HepG2 (cell line): ENCODE measurements around the gene UPK1A. TPM values are rescaled to one million over a fixed set of nuclear protein-coding genes. Genes with fewer than 3 reads are reported as not detected.

ENCODE experiments used
- ATAC-seq: fragments of 200-7000 bp; cut with Tn5 transposase; 3 replicates; pipeline ENCODE4 v1.9.1; 2020; ENCODE audit warnings: mild to moderate bottlenecking, moderate library complexity
- BruUV-seq: library from RNA; stranded (reverse); fragments of 400-500 nt; replicated peaks from 2 replicates; lab custom pipeline; 2021; lab: Mats Ljungman, UMichigan
- CTCF ChIA-PET: fragments of 300-600 bp; formaldehyde crosslinking; extraction: SDS; loops from one replicate; lab custom pipeline; 2021; ENCODE audit warnings: low total read pairs, inconsistent platforms, low intra/inter-chr PET ratio; lab: Yijun Ruan, JAX
- POLR2A ChIA-PET: fragments of 350-600 bp; sonication (Branson Sonifier 250); formaldehyde crosslinking; loops from one replicate; lab custom pipeline; 2020; ENCODE audit warnings: antibody characterized with exemption, inconsistent platforms; lab: Yijun Ruan, JAX
- DNase-seq: peaks from one replicate; pipeline ENCODE4 v3.0.0-alpha.2; 2015; ENCODE audit warnings: low spot score
- FAIRE-seq: peaks from 3 replicates; lab custom pipeline; 2011; peaks lifted over from hg19 to GRCh38; lab: Jason Lieb, UNC
- H2AFZ ChIP-seq: one replicate; pipeline ENCODE4 v1.6.1; 2011; ENCODE audit warnings: low read length, inconsistent platforms
- H3K27ac ChIP-seq: fragments of 300-600 bp; 3 replicates; pipeline ENCODE4 v1.8.0; 2011; ENCODE audit warnings: mixed run types, mild to moderate bottlenecking, mixed read lengths, low read length, inconsistent platforms; ENCODE audit not compliant: insufficient read depth; ENCODE audit errors: extremely low read length
- H3K27me3 ChIP-seq, 2 experiments: fragments of 200-600 bp in 1 of 2; 2 replicates in 1 of 2; 3 replicates in 1 of 2; pipeline versions ENCODE4 v1.6.0 to v1.8.0; 2011; ENCODE audit warnings: low read length in 2 of 2, mild to moderate bottlenecking in 2 of 2, moderate library complexity in 2 of 2, inconsistent platforms in 1 of 2; ENCODE audit not compliant: insufficient read depth in 2 of 2, control insufficient read depth in 1 of 2
- H3K36me3 ChIP-seq, 2 experiments: fragments of 200-600 bp in 1 of 2; replicated peaks in 1 of 2; 2 replicates in 1 of 2; 3 replicates in 1 of 2; pipeline versions ENCODE4 v1.5.1 to v1.8.0; 2011; ENCODE audit warnings: low read length in 2 of 2, inconsistent platforms in 1 of 2; ENCODE audit not compliant: insufficient read depth in 2 of 2, control insufficient read depth in 1 of 2
- H3K4me1 ChIP-seq: 2 replicates; pipeline ENCODE4 v1.5.1; 2012; ENCODE audit warnings: low read length, inconsistent platforms; ENCODE audit not compliant: insufficient read depth
- H3K4me2 ChIP-seq: 2 replicates; pipeline ENCODE4 v1.6.0; 2011; ENCODE audit warnings: low read depth, low read length, inconsistent platforms
- H3K4me3 ChIP-seq, 3 experiments: fragments of 200-600 bp in 1 of 3; sonication (generic), shearing (Covaris generic) in 1 of 3; replicated peaks in 1 of 3; 2 replicates each; pipeline ENCODE4 v1.5.1; 2011 to 2016; ENCODE audit warnings: low read length in 3 of 3, inconsistent platforms in 2 of 3, low read depth in 2 of 3, mild to moderate bottlenecking in 2 of 3, control low read depth in 1 of 3, mixed read lengths in 1 of 3; ENCODE audit not compliant: insufficient read depth in 1 of 3
- H3K79me2 ChIP-seq: one replicate; pipeline ENCODE4 v1.6.1; 2011; ENCODE audit warnings: low read length, inconsistent platforms; ENCODE audit not compliant: insufficient read depth
- H3K9ac ChIP-seq: 2 replicates; pipeline ENCODE4 v1.6.0; 2011; ENCODE audit warnings: mild to moderate bottlenecking, low read depth, low read length, inconsistent platforms; ENCODE audit not compliant: insufficient read depth
- H3K9me3 ChIP-seq: 2 replicates; pipeline ENCODE4 v1.5.1; 2012; ENCODE audit warnings: mild to moderate bottlenecking, low read length
- H4K20me1 ChIP-seq: 2 replicates; pipeline ENCODE4 v1.6.0; 2011; ENCODE audit warnings: inconsistent platforms, mild to moderate bottlenecking, low read length, moderate library complexity; ENCODE audit not compliant: insufficient read depth
- CEBPB ChIP-seq: IDR thresholded peaks from 2 replicates; pipeline ENCODE4 v1.6.1; 2011; ENCODE audit warnings: low read depth, low read length, improper control_type of control experiment, borderline replicate concordance
- DDIT3 ChIP-seq: sonication (generic); formaldehyde crosslinking; IDR thresholded peaks from 2 replicates; pipeline ENCODE4 v1.4.0; 2020; ENCODE audit warnings: mild to moderate bottlenecking, missing genetic modification reagents
- HNF4G ChIP-seq, 2 experiments: sonication (generic) in 1 of 2; formaldehyde crosslinking in 1 of 2; IDR thresholded peaks; 2 replicates each; pipeline versions ENCODE4 v1.4.0 to v1.6.1; 2011 to 2020; ENCODE audit warnings: borderline replicate concordance in 2 of 2, low read depth in 2 of 2, mild to moderate bottlenecking in 2 of 2, low read length in 1 of 2, missing genetic modification reagents in 1 of 2, moderate library complexity in 1 of 2
- JUN ChIP-seq: sonication (generic); formaldehyde crosslinking; IDR thresholded peaks from 2 replicates; pipeline ENCODE4 v1.4.0; 2020; ENCODE audit warnings: mild to moderate bottlenecking, missing genetic modification reagents
- RFX1 ChIP-seq: fragments of 450-650 bp; IDR thresholded peaks from 2 replicates; pipeline ENCODE4 v1.6.1; 2017
- RXRB ChIP-seq: IDR thresholded peaks from 2 replicates; pipeline ENCODE4 v1.6.1; 2016; ENCODE audit warnings: borderline replicate concordance, missing genetic modification reagents, missing compliant biosample characterization
- ZFX ChIP-seq: sonication (generic); formaldehyde crosslinking; IDR thresholded peaks from 2 replicates; pipeline ENCODE4 v1.4.0; 2020; ENCODE audit warnings: mild to moderate bottlenecking, low read depth, missing genetic modification reagents, moderate library complexity
- ZNF251 ChIP-seq: sonication (generic); formaldehyde crosslinking; IDR thresholded peaks from 2 replicates; pipeline ENCODE4 v1.9.0; 2021; ENCODE audit warnings: mild to moderate bottlenecking, missing genetic modification reagents
- ZNF263 ChIP-seq: sonication (generic); formaldehyde crosslinking; IDR thresholded peaks from 2 replicates; pipeline ENCODE4 v1.4.0; 2020; ENCODE audit warnings: missing genetic modification reagents
- ZNF629 ChIP-seq: sonication (generic); formaldehyde crosslinking; conservative IDR thresholded peaks from 2 replicates; pipeline ENCODE4 v1.5.0; 2020; ENCODE audit warnings: missing genetic modification reagents
- WGBS: methylation state at CpG from one replicate; pipeline ENCODE4 v1.1.6; 2017; ENCODE audit warnings: low lambda C conversion rate; 5-methylcytosine and 5-hydroxymethylcytosine counted together
- in situ Hi-C: cut with HindIII; loops from 2 replicates; pipeline ENCODE4 v1.10.0; 2017; ENCODE audit warnings: low pct_unique_long_range_greater_than_20kb; ENCODE audit not compliant: extremely low pct_ligation_motif_present
- intact Hi-C: fragments of 100-400 bp; cut with micrococcal nuclease; formaldehyde crosslinking; loops from one replicate; pipeline ENCODE4 v1.10.0; 2022; ENCODE audit not compliant: unreplicated experiment
- polyA plus RNA-seq, 8 experiments: library from polyadenylated mRNA; depleted of rRNA in 3 of 8; stranded (reverse) in 7 of 8; unstranded in 1 of 8; fragments of >200 nt; fragmentation: Illumina TruSeq in 4 of 8; extraction: Trizol in 4 of 8; gene quantifications; 2 replicates each; pipeline versions ENCODE4 v1.2.1 to v1.2.3, GENCODE V29; 2011 to 2016; ENCODE audit warnings: low read depth in 4 of 8, missing spikeins in 1 of 8, mixed read lengths in 1 of 8; ENCODE audit not compliant: insufficient read depth in 1 of 8
- total RNA-seq, 5 experiments: library from RNA; depleted of rRNA; stranded (reverse); fragments of >200 nt; fragmentation: Illumina TruSeq; extraction: Trizol; gene quantifications; 2 replicates each; pipeline ENCODE4 v1.2.3, GENCODE V29; 2016; ENCODE audit warnings: low read depth in 1 of 5
- TF ChIP-seq, protein P1 (sequence below): sonication (generic); formaldehyde crosslinking; IDR thresholded peaks from 2 replicates; pipeline ENCODE4 v1.4.0; 2020; ENCODE audit warnings: missing genetic modification reagents, borderline replicate concordance

Gene UPK1A
- total and polyA plus RNA-seq, 2 of the 13 experiments (the other 11 are each of a cell fraction or from before 2014, with no cell fraction given) = 2.9 TPM; not detected in 1

GRCh38 chr19:35715981-35716800 is 49.9 kb downstream of the UPK1A start:
- peaks cover 8% of the 10 kb centered on the region for H4K20me1 ChIP-seq
- WGBS = 2% methylated on average over 40 of the region's 52 CpGs
- no peaks in the 10 kb centered on the region for H3K27me3 ChIP-seq
- peak overlapping the region; percentile 69 to 91 (median 81) for H3K4me3 ChIP-seq
- H3K9me3 ChIP-seq = no peaks in the 10 kb centered on the region
- CTCF ChIA-PET = interaction anchor here (1.4 to 7.0 kb wide), 5 partner anchors 14 to 216 kb away, joined by 3 to 201 read pairs (median 8); no protein-coding TSS in a partner anchor
- peak overlapping the region; percentile 81 for H3K9ac ChIP-seq
- peak overlapping the region; percentile 12 for H2AFZ ChIP-seq
- ATAC-seq = peak; percentile 55
- no peak for FAIRE-seq
- peaks cover 21% of the 10 kb centered on the region for H3K79me2 ChIP-seq
- in situ Hi-C loops = loop anchor here (5.0 kb wide), 1 partner anchor 169 kb away; the partner anchor contains the start of gene TMEM147
- peak overlapping the region; percentile 78 for H3K27ac ChIP-seq
- H3K4me1 ChIP-seq = peaks cover 34% of the 10 kb centered on the region
- intact Hi-C loops = loop anchor here (1.0 kb wide), 1 partner anchor 22 kb away; no protein-coding TSS in a partner anchor
- peaks cover 2 to 7% of the 10 kb centered on the region in 2 experiments; a peak in 3 of 5 replicates for H3K36me3 ChIP-seq
- BruUV-seq = no TSS peak
- peak; percentile 32 for DNase-seq
- POLR2A ChIA-PET = interaction anchor here (5.0 kb wide), 1 partner anchor 13 kb away, joined by 23 read pairs; no protein-coding TSS in a partner anchor
- peak overlapping the region; percentile 96 for H3K4me2 ChIP-seq
- no peak for TF ChIP-seq RFX1
- no peak; the same call in 1 of the 2 replicates for TF ChIP-seq ZFX (CRISPR knock-in tag)
- TF ChIP-seq ZNF629 (CRISPR knock-in tag) = no peak
- no peak for TF ChIP-seq CEBPB
- no peak for TF ChIP-seq JUN (CRISPR knock-in tag)
- TF ChIP-seq HNF4G (IDR thresholded peaks at IDR 0.05; ENCODE audit: borderline replicate concordance, low read depth, low read length) = no peak
- TF ChIP-seq HNF4G (CRISPR knock-in tag; IDR thresholded peaks at IDR 0.05; ENCODE audit: borderline replicate concordance, low read depth) = 0 out of 2 replicates have a peak, but pooled peaks have one; percentile 54
- no peak for TF ChIP-seq RXRB (CRISPR knock-in tag)
- TF ChIP-seq, protein P1, sequence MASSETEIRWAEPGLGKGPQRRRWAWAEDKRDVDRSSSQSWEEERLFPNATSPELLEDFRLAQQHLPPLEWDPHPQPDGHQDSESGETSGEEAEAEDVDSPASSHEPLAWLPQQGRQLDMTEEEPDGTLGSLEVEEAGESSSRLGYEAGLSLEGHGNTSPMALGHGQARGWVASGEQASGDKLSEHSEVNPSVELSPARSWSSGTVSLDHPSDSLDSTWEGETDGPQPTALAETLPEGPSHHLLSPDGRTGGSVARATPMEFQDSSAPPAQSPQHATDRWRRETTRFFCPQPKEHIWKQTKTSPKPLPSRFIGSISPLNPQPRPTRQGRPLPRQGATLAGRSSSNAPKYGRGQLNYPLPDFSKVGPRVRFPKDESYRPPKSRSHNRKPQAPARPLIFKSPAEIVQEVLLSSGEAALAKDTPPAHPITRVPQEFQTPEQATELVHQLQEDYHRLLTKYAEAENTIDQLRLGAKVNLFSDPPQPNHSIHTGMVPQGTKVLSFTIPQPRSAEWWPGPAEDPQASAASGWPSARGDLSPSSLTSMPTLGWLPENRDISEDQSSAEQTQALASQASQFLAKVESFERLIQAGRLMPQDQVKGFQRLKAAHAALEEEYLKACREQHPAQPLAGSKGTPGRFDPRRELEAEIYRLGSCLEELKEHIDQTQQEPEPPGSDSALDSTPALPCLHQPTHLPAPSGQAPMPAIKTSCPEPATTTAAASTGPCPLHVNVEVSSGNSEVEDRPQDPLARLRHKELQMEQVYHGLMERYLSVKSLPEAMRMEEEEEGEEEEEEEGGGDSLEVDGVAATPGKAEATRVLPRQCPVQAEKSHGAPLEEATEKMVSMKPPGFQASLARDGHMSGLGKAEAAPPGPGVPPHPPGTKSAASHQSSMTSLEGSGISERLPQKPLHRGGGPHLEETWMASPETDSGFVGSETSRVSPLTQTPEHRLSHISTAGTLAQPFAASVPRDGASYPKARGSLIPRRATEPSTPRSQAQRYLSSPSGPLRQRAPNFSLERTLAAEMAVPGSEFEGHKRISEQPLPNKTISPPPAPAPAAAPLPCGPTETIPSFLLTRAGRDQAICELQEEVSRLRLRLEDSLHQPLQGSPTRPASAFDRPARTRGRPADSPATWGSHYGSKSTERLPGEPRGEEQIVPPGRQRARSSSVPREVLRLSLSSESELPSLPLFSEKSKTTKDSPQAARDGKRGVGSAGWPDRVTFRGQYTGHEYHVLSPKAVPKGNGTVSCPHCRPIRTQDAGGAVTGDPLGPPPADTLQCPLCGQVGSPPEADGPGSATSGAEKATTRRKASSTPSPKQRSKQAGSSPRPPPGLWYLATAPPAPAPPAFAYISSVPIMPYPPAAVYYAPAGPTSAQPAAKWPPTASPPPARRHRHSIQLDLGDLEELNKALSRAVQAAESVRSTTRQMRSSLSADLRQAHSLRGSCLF (CRISPR knock-in tag) = no peak
- TF ChIP-seq ZNF251 = no peak
- TF ChIP-seq ZNF263 (CRISPR knock-in tag) = no peak
- TF ChIP-seq DDIT3 (CRISPR knock-in tag) = no peak
